HK-2 (cell line): ENCODE measurements around the gene UMPS.
"Not testable (repeated sequence)": the region's sequence is repeated elsewhere in the genome, so short reads cannot be mapped to it uniquely, and the experiment has no call there.

ENCODE experiments used
- DNase-seq: peaks from one replicate; pipeline ENCODE4 v3.0.0-alpha.2; 2018; ENCODE audit not compliant: unreplicated experiment

UMPS gene

GRCh38 chr3:124780356-124780755, 50.1 kb downstream of the UMPS start:
- DNase-seq: no peak

GRCh38 chr3:124780761-124781475, 50.7 kb downstream of the UMPS start:
- DNase-seq: no peak

GRCh38 chr3:124781476-124782376, 51.5 kb downstream of the UMPS start:
- DNase-seq: no peak

- not testable (repeated sequence) for DNase-seq
These were observed 52.1 kb downstream of the UMPS start for GRCh38 chr3:124782377-124782712.

GRCh38 chr3:124783696-124784095, 53.4 kb downstream of the UMPS start:
- no peak for DNase-seq

- no peak for DNase-seq
These were observed 54.6 kb downstream of the UMPS start for GRCh38 chr3:124784686-124785382.

- no peak for DNase-seq
These were observed 55.7 kb downstream of the UMPS start for GRCh38 chr3:124785973-124786372.

GRCh38 chr3:124786511-124787241, 56.4 kb downstream of the UMPS start:
- no peak for DNase-seq

GRCh38 chr3:124787476-124788195, 57.4 kb downstream of the UMPS start:
- DNase-seq: no peak

GRCh38 chr3:124788254-124788745, 58.0 kb downstream of the UMPS start:
- DNase-seq: no peak

- DNase-seq: not testable (repeated sequence)
These were observed 58.9 kb downstream of the UMPS start for GRCh38 chr3:124789103-124789502.

GRCh38 chr3:124791142-124791541, 60.9 kb downstream of the UMPS start:
- DNase-seq: no peak

GRCh38 chr3:124791639-124792151, 61.4 kb downstream of the UMPS start:
- peak; percentile 78 for DNase-seq

GRCh38 chr3:124792341-124793040, 62.2 kb downstream of the UMPS start:
- no peak for DNase-seq

- DNase-seq: no peak
These were observed 62.9 kb downstream of the UMPS start for GRCh38 chr3:124793054-124793739.

GRCh38 chr3:124796477-124796876, 66.2 kb downstream of the UMPS start:
- no peak for DNase-seq

- DNase-seq: no peak
These were observed 67.2 kb downstream of the UMPS start for GRCh38 chr3:124797426-124797945.
